Measurements from ENCODE around the gene PLXNB3. TPM values are rescaled to one million over a fixed set of nuclear protein-coding genes. Genes with fewer than 3 reads are reported as not detected.
"Not testable (repeated sequence)": the region's sequence is repeated elsewhere in the genome, so short reads cannot be mapped to it uniquely, and the experiment has no call there.

The PLXNB3 gene
- total RNA-seq, 1 donor: 4.3 TPM

GRCh38 chrX:153816831-153817690 lies 53.0 kb downstream of the PLXNB3 start:
- H3K79me2 ChIP-seq (ENCODE audit: insufficient read depth, low read length): no peaks in the 10 kb centered on the region
- peak; percentile 91 for DNase-seq (ENCODE audit: insufficient read length, low spot score, missing footprints)
- no peaks in the 10 kb centered on the region for H3K36me3 ChIP-seq (ENCODE audit: insufficient read depth, low read length)
- H3K27ac ChIP-seq (ENCODE audit: low read depth, low read length): no peak overlapping the region
- no peak overlapping the region for H2AFZ ChIP-seq (ENCODE audit: low read length)
- no peaks in the 10 kb centered on the region for H4K20me1 ChIP-seq (ENCODE audit: insufficient read depth, low read length)
- peaks cover 20% of the 10 kb centered on the region for H3K27me3 ChIP-seq (ENCODE audit: insufficient read depth, low read length)
- no peak overlapping the region for H3K4me2 ChIP-seq (ENCODE audit: insufficient read depth, low read length)
- H3K9me3 ChIP-seq (ENCODE audit: low read depth, low read length): no peaks in the 10 kb centered on the region
- H3K4me1 ChIP-seq (ENCODE audit: insufficient read depth, low read length): no peaks in the 10 kb centered on the region
- H3K4me3 ChIP-seq (ENCODE audit: insufficient read depth, low read length): no peak overlapping the region
- TF ChIP-seq CTCF (IDR thresholded peaks at IDR 0.05; ENCODE audit: extremely low read depth, low read depth, low read length): no peak

GRCh38 chrX:153818064-153818463 lies 54.0 kb downstream of the PLXNB3 start:
- not testable (repeated sequence) for H3K4me1 ChIP-seq (ENCODE audit: insufficient read depth, low read length); H3K36me3 ChIP-seq (ENCODE audit: insufficient read depth, low read length); H3K4me2 ChIP-seq (ENCODE audit: insufficient read depth, low read length); H3K4me3 ChIP-seq (ENCODE audit: insufficient read depth, low read length); H2AFZ ChIP-seq (ENCODE audit: low read length); H4K20me1 ChIP-seq (ENCODE audit: insufficient read depth, low read length); H3K27ac ChIP-seq (ENCODE audit: low read depth, low read length); H3K79me2 ChIP-seq (ENCODE audit: insufficient read depth, low read length); H3K9me3 ChIP-seq (ENCODE audit: low read depth, low read length)
- peaks cover 20% of the 10 kb centered on the region for H3K27me3 ChIP-seq (ENCODE audit: insufficient read depth, low read length)
- DNase-seq (ENCODE audit: insufficient read length, low spot score, missing footprints): peak; percentile 32

GRCh38 chrX:153818571-153819383 lies 54.7 kb downstream of the PLXNB3 start:
- no peaks in the 10 kb centered on the region for H3K9me3 ChIP-seq (ENCODE audit: low read depth, low read length)
- peak overlapping the region; percentile 35 for H3K4me3 ChIP-seq (ENCODE audit: insufficient read depth, low read length)
- no peak for TF ChIP-seq CTCF (IDR thresholded peaks at IDR 0.05; ENCODE audit: extremely low read depth, low read depth, low read length)
- no peaks in the 10 kb centered on the region for H3K36me3 ChIP-seq (ENCODE audit: insufficient read depth, low read length)
- H3K27ac ChIP-seq (ENCODE audit: low read depth, low read length): no peak overlapping the region
- no peaks in the 10 kb centered on the region for H3K79me2 ChIP-seq (ENCODE audit: insufficient read depth, low read length)
- H3K27me3 ChIP-seq (ENCODE audit: insufficient read depth, low read length): peaks cover 20% of the 10 kb centered on the region
- peak; percentile 90 for DNase-seq (ENCODE audit: insufficient read length, low spot score, missing footprints)
- H4K20me1 ChIP-seq (ENCODE audit: insufficient read depth, low read length): no peaks in the 10 kb centered on the region
- no peaks in the 10 kb centered on the region for H3K4me1 ChIP-seq (ENCODE audit: insufficient read depth, low read length)
- H2AFZ ChIP-seq (ENCODE audit: low read length): no peak overlapping the region
- H3K4me2 ChIP-seq (ENCODE audit: insufficient read depth, low read length): peak overlapping the region; percentile 36

- no peak overlapping the region for H2AFZ ChIP-seq (ENCODE audit: low read length)
These were observed 55.5 kb downstream of the PLXNB3 start for GRCh38 chrX:153819384-153820040.

More at GRCh38 chrX:153819384-153820040, 55.5 kb downstream of the PLXNB3 start:
- H3K4me3 ChIP-seq (ENCODE audit: insufficient read depth, low read length): peak overlapping the region; percentile 35
- DNase-seq (ENCODE audit: insufficient read length, low spot score, missing footprints): peak; percentile 76
- H3K4me2 ChIP-seq (ENCODE audit: insufficient read depth, low read length): peak overlapping the region; percentile 36
- peaks cover 20% of the 10 kb centered on the region for H3K27me3 ChIP-seq (ENCODE audit: insufficient read depth, low read length)
- no peaks in the 10 kb centered on the region for H3K79me2 ChIP-seq (ENCODE audit: insufficient read depth, low read length)
- no peak for TF ChIP-seq CTCF (IDR thresholded peaks at IDR 0.05; ENCODE audit: extremely low read depth, low read depth, low read length)
- H3K27ac ChIP-seq (ENCODE audit: low read depth, low read length): no peak overlapping the region
- no peaks in the 10 kb centered on the region for H4K20me1 ChIP-seq (ENCODE audit: insufficient read depth, low read length)
- no peaks in the 10 kb centered on the region for H3K36me3 ChIP-seq (ENCODE audit: insufficient read depth, low read length)
- H3K9me3 ChIP-seq (ENCODE audit: low read depth, low read length): no peaks in the 10 kb centered on the region
- H3K4me1 ChIP-seq (ENCODE audit: insufficient read depth, low read length): no peaks in the 10 kb centered on the region
